HepG2 (cell line): ENCODE results near the gene TIA1. TPM values are rescaled to one million over a fixed set of nuclear protein-coding genes. Genes with fewer than 3 reads are reported as not detected.
A peak's percentile ranks its signal among the peaks of the same experiment; 100 is the strongest.

ENCODE experiments used
- CREBL2 ChIP-seq: sonication (generic); formaldehyde crosslinking; IDR thresholded peaks from 2 replicates; pipeline ENCODE4 v1.8.1; 2023; ENCODE audit warnings: missing genetic modification reagents, mild to moderate bottlenecking, borderline replicate concordance
- FLYWCH1 ChIP-seq: sonication (generic); formaldehyde crosslinking; IDR thresholded peaks from 2 replicates; pipeline ENCODE4 v1.8.1; 2023; ENCODE audit warnings: mild to moderate bottlenecking, missing genetic modification reagents
- HIVEP1 ChIP-seq: sonication (generic); formaldehyde crosslinking; IDR thresholded peaks from 2 replicates; pipeline ENCODE4 v1.4.0; 2020; ENCODE audit warnings: mild to moderate bottlenecking, missing genetic modification reagents
- HMG20B ChIP-seq: conservative IDR thresholded peaks from 2 replicates; pipeline ENCODE4 v1.6.1; 2016; ENCODE audit warnings: missing genetic modification reagents, missing compliant biosample characterization
- JARID2 ChIP-seq: sonication (generic); formaldehyde crosslinking; IDR thresholded peaks from 2 replicates; pipeline ENCODE4 v1.8.1; 2023; ENCODE audit warnings: missing genetic modification reagents, inconsistent platforms; ENCODE audit not compliant: insufficient replicate concordance
- KAT2B ChIP-seq: fragments of 150-350 bp; IDR thresholded peaks from 2 replicates; pipeline ENCODE4 v1.6.1; 2014; ENCODE audit warnings: low read depth, low read length, borderline replicate concordance
- KDM5B ChIP-seq: sonication (generic); formaldehyde crosslinking; IDR thresholded peaks from 2 replicates; pipeline ENCODE4 v1.4.0; 2020; ENCODE audit warnings: missing genetic modification reagents, mild to moderate bottlenecking, borderline replicate concordance
- MAFF ChIP-seq: IDR thresholded peaks from 2 replicates; pipeline ENCODE4 v1.6.1; 2011; ENCODE audit warnings: low read depth, low read length, improper control_type of control experiment
- NFATC3 ChIP-seq: sonication (generic); formaldehyde crosslinking; IDR thresholded peaks from 2 replicates; pipeline ENCODE4 v1.5.1; 2020; ENCODE audit warnings: mild to moderate bottlenecking, missing genetic modification reagents
- PAX8 ChIP-seq: sonication (generic); formaldehyde crosslinking; IDR thresholded peaks from 2 replicates; pipeline ENCODE4 v1.8.0; 2022; ENCODE audit warnings: mild to moderate bottlenecking, missing genetic modification reagents, borderline replicate concordance
- RBM22 ChIP-seq: fragments of 200-400 bp; formaldehyde crosslinking; optimal IDR thresholded peaks from 2 replicates; pipeline ENCODE3; 2017; ENCODE audit warnings: mild to moderate bottlenecking, low read length, moderate library complexity
- SNAPC2 ChIP-seq: sonication (generic); formaldehyde crosslinking; IDR thresholded peaks from 2 replicates; pipeline ENCODE4 v1.8.1; 2022; ENCODE audit warnings: mild to moderate bottlenecking, missing genetic modification reagents
- STAG1 ChIP-seq: sonication (generic); formaldehyde crosslinking; IDR thresholded peaks from 2 replicates; pipeline ENCODE4 v1.4.0; 2020; ENCODE audit warnings: missing genetic modification reagents
- TAF1 ChIP-seq: sonication (generic); formaldehyde crosslinking; IDR thresholded peaks from 2 replicates; pipeline ENCODE4 v1.4.0; 2020; ENCODE audit warnings: missing genetic modification reagents
- TBL1XR1 ChIP-seq: fragments of 150-350 bp; IDR thresholded peaks from 2 replicates; pipeline ENCODE4 v1.6.1; 2014; ENCODE audit warnings: borderline replicate concordance, low read length; ENCODE audit not compliant: partially characterized antibody
- ZFP82 ChIP-seq: sonication (generic); formaldehyde crosslinking; IDR thresholded peaks from 2 replicates; pipeline ENCODE4 v1.5.1; 2020; ENCODE audit warnings: mild to moderate bottlenecking, missing genetic modification reagents, borderline replicate concordance
- ZHX1 ChIP-seq: sonication (generic); formaldehyde crosslinking; IDR thresholded peaks from 2 replicates; pipeline ENCODE4 v1.8.1; 2022; ENCODE audit warnings: low read depth, mild to moderate bottlenecking, missing genetic modification reagents
- ZKSCAN1 ChIP-seq: fragments of 150-350 bp; IDR thresholded peaks from 2 replicates; pipeline ENCODE4 v1.6.1; 2014; ENCODE audit warnings: low read length
- ZNF205 ChIP-seq: IDR thresholded peaks from 2 replicates; pipeline ENCODE4 v1.6.1; 2018; ENCODE audit warnings: missing biosample characterization, missing genetic modification reagents
- ZNF264 ChIP-seq: sonication (generic); formaldehyde crosslinking; IDR thresholded peaks from 2 replicates; pipeline ENCODE4 v1.4.0; 2020; ENCODE audit warnings: missing genetic modification reagents
- ZNF577 ChIP-seq: sonication (generic); formaldehyde crosslinking; IDR thresholded peaks from 2 replicates; pipeline ENCODE4 v1.4.0; 2020; ENCODE audit warnings: mild to moderate bottlenecking, low read depth, missing genetic modification reagents, borderline replicate concordance
- ZNF891 ChIP-seq: sonication (generic); formaldehyde crosslinking; IDR thresholded peaks from 2 replicates; pipeline ENCODE4 v1.5.0; 2020; ENCODE audit warnings: mild to moderate bottlenecking, missing genetic modification reagents
- polyA plus RNA-seq, 8 experiments: library from polyadenylated mRNA; depleted of rRNA in 3 of 8; stranded (reverse) in 7 of 8; unstranded in 1 of 8; fragments of >200 nt; fragmentation: Illumina TruSeq in 4 of 8; extraction: Trizol in 4 of 8; gene quantifications; 2 replicates each; pipeline versions ENCODE4 v1.2.1 to v1.2.3, GENCODE V29; 2011 to 2016; ENCODE audit warnings: low read depth in 4 of 8, missing spikeins in 1 of 8, mixed read lengths in 1 of 8; ENCODE audit not compliant: insufficient read depth in 1 of 8
- total RNA-seq, 5 experiments: library from RNA; depleted of rRNA; stranded (reverse); fragments of >200 nt; fragmentation: Illumina TruSeq; extraction: Trizol; gene quantifications; 2 replicates each; pipeline ENCODE4 v1.2.3, GENCODE V29; 2016; ENCODE audit warnings: low read depth in 1 of 5
- TF ChIP-seq, protein P1 (sequence below): sonication (generic); formaldehyde crosslinking; IDR thresholded peaks from 2 replicates; pipeline ENCODE4 v1.4.0; 2020; ENCODE audit warnings: missing genetic modification reagents
- TF ChIP-seq, protein P2 (sequence below): sonication (generic); formaldehyde crosslinking; IDR thresholded peaks from 2 replicates; pipeline ENCODE4 v1.4.0; 2020; ENCODE audit warnings: mild to moderate bottlenecking, missing genetic modification reagents
- TF ChIP-seq, protein P3 (sequence below): sonication (generic); formaldehyde crosslinking; IDR thresholded peaks from 2 replicates; pipeline ENCODE4 v1.5.1; 2020; ENCODE audit warnings: mild to moderate bottlenecking, missing genetic modification reagents, moderate library complexity

Gene TIA1
- total and polyA plus RNA-seq, 2 of the 13 experiments (the other 11 are each of a cell fraction or from before 2014, with no cell fraction given) = 209 to 319 TPM

GRCh38 chr2:70247364-70248180 lies 856 bp downstream of the TIA1 start (continued):
- TF ChIP-seq SNAPC2 (CRISPR knock-in tag) (no peak), MAFF (no peak), TAF1 (CRISPR knock-in tag) (no peak), HIVEP1 (CRISPR knock-in tag) (no peak), RBM22 (no peak), NFATC3 (CRISPR knock-in tag) (no peak), ZNF891 (CRISPR knock-in tag) (no peak), PAX8 (CRISPR knock-in tag) (no peak), ZKSCAN1 (no peak), KDM5B (CRISPR knock-in tag) (no peak), ZNF205 (CRISPR knock-in tag) (no peak), ZNF577 (CRISPR knock-in tag) (0 out of 2 replicates have a peak, but pooled peaks have one; percentile 1), FLYWCH1 (CRISPR knock-in tag) (no peak), JARID2 (CRISPR knock-in tag) (no peak), CREBL2 (no peak), TBL1XR1 (no peak), ZNF264 (CRISPR knock-in tag) (no peak), ZFP82 (peak; percentile 76; the same call in 1 of the 2 replicates), HMG20B (CRISPR knock-in tag) (no peak), KAT2B (no peak), STAG1 (CRISPR knock-in tag) (no peak), ZHX1 (CRISPR knock-in tag) (no peak)
- TF ChIP-seq, protein P1, sequence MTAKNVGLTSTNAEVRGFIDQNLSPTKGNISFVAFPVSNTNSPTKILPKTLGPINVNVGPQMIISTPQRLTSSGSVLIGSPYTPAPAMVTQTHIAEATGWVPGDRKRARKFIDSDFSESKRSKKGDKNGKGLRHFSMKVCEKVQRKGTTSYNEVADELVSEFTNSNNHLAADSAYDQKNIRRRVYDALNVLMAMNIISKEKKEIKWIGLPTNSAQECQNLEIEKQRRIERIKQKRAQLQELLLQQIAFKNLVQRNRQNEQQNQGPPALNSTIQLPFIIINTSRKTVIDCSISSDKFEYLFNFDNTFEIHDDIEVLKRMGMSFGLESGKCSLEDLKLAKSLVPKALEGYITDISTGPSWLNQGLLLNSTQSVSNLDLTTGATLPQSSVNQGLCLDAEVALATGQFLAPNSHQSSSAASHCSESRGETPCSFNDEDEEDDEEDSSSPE (CRISPR knock-in tag) = no peak
- TF ChIP-seq, protein P2, sequence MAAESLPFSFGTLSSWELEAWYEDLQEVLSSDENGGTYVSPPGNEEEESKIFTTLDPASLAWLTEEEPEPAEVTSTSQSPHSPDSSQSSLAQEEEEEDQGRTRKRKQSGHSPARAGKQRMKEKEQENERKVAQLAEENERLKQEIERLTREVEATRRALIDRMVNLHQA (CRISPR knock-in tag) = no peak
- TF ChIP-seq, protein P3, sequence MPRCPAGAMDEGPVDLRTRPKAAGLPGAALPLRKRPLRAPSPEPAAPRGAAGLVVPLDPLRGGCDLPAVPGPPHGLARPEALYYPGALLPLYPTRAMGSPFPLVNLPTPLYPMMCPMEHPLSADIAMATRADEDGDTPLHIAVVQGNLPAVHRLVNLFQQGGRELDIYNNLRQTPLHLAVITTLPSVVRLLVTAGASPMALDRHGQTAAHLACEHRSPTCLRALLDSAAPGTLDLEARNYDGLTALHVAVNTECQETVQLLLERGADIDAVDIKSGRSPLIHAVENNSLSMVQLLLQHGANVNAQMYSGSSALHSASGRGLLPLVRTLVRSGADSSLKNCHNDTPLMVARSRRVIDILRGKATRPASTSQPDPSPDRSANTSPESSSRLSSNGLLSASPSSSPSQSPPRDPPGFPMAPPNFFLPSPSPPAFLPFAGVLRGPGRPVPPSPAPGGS (CRISPR knock-in tag) = no peak
